IMR-90 (cell line): ENCODE results near the gene FAM219A. TPM values are rescaled to one million over a fixed set of nuclear protein-coding genes. Genes with fewer than 3 reads are reported as not detected.

Experiments used
- ATAC-seq: fragments of 200-7000 bp; cut with Tn5 transposase; 2 replicates; pipeline ENCODE4 v1.9.1; 2020; ENCODE audit warnings: low read depth, mild to moderate bottlenecking, moderate library complexity
- BruUV-seq: library from RNA; stranded (reverse); fragments of 400-500 nt; replicated peaks from 2 replicates; lab custom pipeline; 2021; lab: Mats Ljungman, UMichigan
- CTCF ChIA-PET: fragments of 300-600 bp; formaldehyde crosslinking; extraction: SDS; loops from one replicate; lab custom pipeline; 2021; ENCODE audit warnings: antibody characterized with exemption; lab: Yijun Ruan, JAX
- POLR2A ChIA-PET: fragments of 300-600 bp; sonication (Branson Sonifier 250); formaldehyde crosslinking; loops from one replicate; lab custom pipeline; 2022; ENCODE audit warnings: antibody characterized with exemption; ENCODE audit not compliant: unreplicated experiment; lab: Charles Lee
- DNase-seq: peaks from one replicate; pipeline ENCODE4 v3.0.0; 2013
- H2AFZ ChIP-seq: replicated peaks from 2 replicates; pipeline ENCODE3; 2013; ENCODE audit warnings: low read length, mild to moderate bottlenecking; ENCODE audit not compliant: poor library complexity
- H2AK5ac ChIP-seq: 2 replicates; pipeline ENCODE4 v1.6.1; 2013; ENCODE audit warnings: low read depth, low read length, inconsistent platforms
- H2AK9ac ChIP-seq: replicated peaks from 2 replicates; pipeline ENCODE3; 2013; ENCODE audit warnings: mild to moderate bottlenecking, low read depth, low read length, moderate library complexity; ENCODE audit not compliant: poor library complexity
- H2BK120ac ChIP-seq: 2 replicates; pipeline ENCODE4 v1.6.1; 2013; ENCODE audit warnings: low read depth, low read length, inconsistent platforms
- H2BK15ac ChIP-seq: 3 replicates; pipeline ENCODE4 v1.6.1; 2013; ENCODE audit warnings: low read depth, low read length, inconsistent platforms
- H2BK20ac ChIP-seq: 2 replicates; pipeline ENCODE4 v1.6.1; 2013; ENCODE audit warnings: low read depth, mild to moderate bottlenecking, inconsistent platforms, low read length, moderate library complexity
- H2BK5ac ChIP-seq: 2 replicates; pipeline ENCODE4 v1.6.1; 2013; ENCODE audit warnings: mild to moderate bottlenecking, low read depth, low read length, inconsistent platforms; ENCODE audit not compliant: poor library complexity, severe bottlenecking
- H3K14ac ChIP-seq: replicated peaks from 2 replicates; pipeline ENCODE4 v1.6.1; 2013; ENCODE audit warnings: low read depth, low read length, inconsistent platforms
- H3K18ac ChIP-seq: 2 replicates; pipeline ENCODE4 v1.6.1; 2013; ENCODE audit warnings: low read depth, low read length, control low read depth
- H3K23ac ChIP-seq: 2 replicates; pipeline ENCODE4 v1.6.1; 2013; ENCODE audit warnings: low read depth, low read length, inconsistent platforms
- H3K27ac ChIP-seq: 2 replicates; pipeline ENCODE4 v1.5.1; 2013; ENCODE audit warnings: mild to moderate bottlenecking, control low read depth, low read length; ENCODE audit not compliant: insufficient read depth
- H3K27me3 ChIP-seq: 2 replicates; pipeline ENCODE4 v1.6.1; 2013; ENCODE audit warnings: low read length; ENCODE audit not compliant: control insufficient read depth, insufficient read depth
- H3K36me3 ChIP-seq: 2 replicates; pipeline ENCODE4 v1.6.1; 2013; ENCODE audit warnings: low read length, mixed read lengths; ENCODE audit not compliant: control insufficient read depth, insufficient read depth
- H3K4ac ChIP-seq: 2 replicates; pipeline ENCODE4 v1.6.1; 2013; ENCODE audit warnings: low read depth, low read length, inconsistent platforms
- H3K4me1 ChIP-seq: 2 replicates; pipeline ENCODE4 v1.6.1; 2013; ENCODE audit warnings: low read length, mixed read lengths; ENCODE audit not compliant: control insufficient read depth, insufficient read depth
- H3K4me2 ChIP-seq: 2 replicates; pipeline ENCODE4 v1.6.1; 2013; ENCODE audit warnings: low read depth, mild to moderate bottlenecking, control low read depth, low read length, moderate library complexity
- H3K4me3 ChIP-seq: 2 replicates; pipeline ENCODE4 v1.5.1; 2013; ENCODE audit warnings: low read depth, mild to moderate bottlenecking, control low read depth, low read length, moderate library complexity; ENCODE audit not compliant: insufficient read depth
- H3K56ac ChIP-seq: 2 replicates; pipeline ENCODE4 v1.6.1; 2013; ENCODE audit warnings: low read length, inconsistent platforms; ENCODE audit not compliant: insufficient read depth; ENCODE audit errors: extremely low read depth
- H3K79me1 ChIP-seq, 2 experiments: 2 replicates each; pipeline ENCODE4 v1.6.1; 2013; ENCODE audit warnings: low read length in 2 of 2, inconsistent platforms in 1 of 2, low read depth in 1 of 2
- H3K9ac ChIP-seq: 2 replicates; pipeline ENCODE4 v1.6.1; 2013; ENCODE audit warnings: low read depth, low read length, control low read depth
- H3K9me1 ChIP-seq: 2 replicates; pipeline ENCODE4 v1.6.1; 2013; ENCODE audit warnings: low read length, inconsistent platforms; ENCODE audit not compliant: insufficient read depth
- H3K9me3 ChIP-seq: 2 replicates; pipeline ENCODE4 v1.6.1; 2013; ENCODE audit warnings: low read length; ENCODE audit not compliant: control insufficient read depth, insufficient read depth
- H4K20me1 ChIP-seq: 2 replicates; pipeline ENCODE4 v1.6.1; 2013; ENCODE audit warnings: low read length, inconsistent platforms; ENCODE audit not compliant: insufficient read depth
- H4K5ac ChIP-seq: 2 replicates; pipeline ENCODE4 v1.6.1; 2013; ENCODE audit warnings: mild to moderate bottlenecking, low read depth, low read length, control low read depth
- H4K8ac ChIP-seq, 2 experiments: 2 replicates each; pipeline ENCODE4 v1.6.1; 2013; ENCODE audit warnings: low read depth in 2 of 2, low read length in 2 of 2, control low read depth in 1 of 2, inconsistent platforms in 1 of 2
- H4K91ac ChIP-seq: 2 replicates; pipeline ENCODE4 v1.6.1; 2013; ENCODE audit warnings: low read depth, low read length, inconsistent platforms; ENCODE audit not compliant: insufficient read depth
- BHLHE40 ChIP-seq: fragments of 150-350 bp; IDR thresholded peaks from 2 replicates; pipeline ENCODE4 v1.6.1; 2016; ENCODE audit warnings: mild to moderate bottlenecking, low read depth, low read length
- CEBPB ChIP-seq: IDR thresholded peaks from 2 replicates; pipeline ENCODE4 v1.6.1; 2012; ENCODE audit warnings: low read depth, low read length, improper control_type of control experiment
- CHD1 ChIP-seq: IDR thresholded peaks from 2 replicates; pipeline ENCODE4 v1.6.1; 2012; ENCODE audit warnings: low read depth, low read length, improper control_type of control experiment
- CTCF ChIP-seq: conservative IDR thresholded peaks from 2 replicates; pipeline ENCODE4 v1.5.1; 2012; ENCODE audit warnings: mild to moderate bottlenecking, low read depth, low read length, improper control_type of control experiment
- FOS ChIP-seq: fragments of 150-350 bp; IDR thresholded peaks from 2 replicates; pipeline ENCODE4 v1.6.1; 2016; ENCODE audit warnings: low read depth, low read length
- MAFK ChIP-seq: IDR thresholded peaks from 2 replicates; pipeline ENCODE4 v1.6.1; 2012; ENCODE audit warnings: low read depth, low read length, improper control_type of control experiment
- MAZ ChIP-seq: IDR thresholded peaks from 2 replicates; pipeline ENCODE4 v1.6.1; 2012; ENCODE audit warnings: low read depth, mild to moderate bottlenecking, low read length, improper control_type of control experiment, moderate library complexity, borderline replicate concordance
- MXI1 ChIP-seq: IDR thresholded peaks from 2 replicates; pipeline ENCODE4 v1.6.1; 2012; ENCODE audit warnings: low read depth, mild to moderate bottlenecking, low read length, moderate library complexity, borderline replicate concordance
- NFE2L2 ChIP-seq: fragments of 150-350 bp; IDR thresholded peaks from 2 replicates; pipeline ENCODE4 v1.6.1; 2016; ENCODE audit warnings: low read depth, mild to moderate bottlenecking, low read length
- POLR2A ChIP-seq: IDR thresholded peaks from 2 replicates; pipeline ENCODE4 v1.6.1; 2012; ENCODE audit warnings: mild to moderate bottlenecking, low read depth, low read length
- RAD21 ChIP-seq: IDR thresholded peaks from 2 replicates; pipeline ENCODE4 v1.6.1; 2012; ENCODE audit warnings: low read length, improper control_type of control experiment
- RCOR1 ChIP-seq: IDR thresholded peaks from 2 replicates; pipeline ENCODE4 v1.6.1; 2012; ENCODE audit warnings: mild to moderate bottlenecking, low read length, improper control_type of control experiment; ENCODE audit not compliant: insufficient replicate concordance
- RFX5 ChIP-seq: IDR thresholded peaks from 2 replicates; pipeline ENCODE4 v1.8.0; 2012; ENCODE audit warnings: low read depth, mild to moderate bottlenecking, low read length, moderate library complexity
- SMC3 ChIP-seq: fragments of 150-350 bp; IDR thresholded peaks from 2 replicates; pipeline ENCODE4 v1.6.1; 2016; ENCODE audit warnings: low read depth, mild to moderate bottlenecking, antibody characterized with exemption, low read length, moderate library complexity
- WGBS, 2 experiments: methylation state at CpG; one replicate each; pipeline versions ENCODE4 v1.1.5 to v1.1.7; 2013; ENCODE audit warnings: missing lambda C conversion rate in 2 of 2; ENCODE audit not compliant: insufficient read length in 1 of 2; ENCODE audit errors: extremely low coverage in 2 of 2; 5-methylcytosine and 5-hydroxymethylcytosine counted together
- dilution Hi-C: fragments of 300-500 bp; cut with HindIII; formaldehyde crosslinking; loops from one replicate; pipeline ENCODE4 v1.14.3; 2018; ENCODE audit warnings: low sequenced_read_pairs; ENCODE audit not compliant: unreplicated experiment
- in situ Hi-C: fragments of 300-500 bp; cut with MboI; formaldehyde crosslinking; loops from 3 replicates; pipeline ENCODE4 v1.14.3; 2019; ENCODE audit warnings: low sequenced_read_pairs, inconsistent platforms, mixed read lengths
- intact Hi-C: fragments of 100-400 bp; cut with micrococcal nuclease; formaldehyde crosslinking; loops from 2 replicates; pipeline ENCODE4 v1.10.0; 2022
- polyA plus RNA-seq, 3 experiments: library from polyadenylated mRNA; depleted of rRNA; stranded (reverse); fragments of >200 nt; gene quantifications; 2 replicates each; pipeline ENCODE4 v1.2.3, GENCODE V29; 2012; ENCODE audit warnings: low replicate concordance in 1 of 3
- total RNA-seq: library from RNA; depleted of rRNA; stranded (reverse); fragments of >200 nt; gene quantifications from 2 replicates; pipeline ENCODE4 v1.2.3, GENCODE V29; 2012
- TF ChIP-seq, protein P1 (sequence below): fragments of 150-350 bp; IDR thresholded peaks from 2 replicates; pipeline ENCODE4 v1.6.1; 2017; ENCODE audit warnings: mild to moderate bottlenecking, antibody characterized with exemption, low read length, low read depth
- TF ChIP-seq, protein P2 (sequence below): fragments of 150-350 bp; IDR thresholded peaks from 2 replicates; pipeline ENCODE4 v1.6.1; 2016; ENCODE audit warnings: low read depth, mild to moderate bottlenecking, low read length, moderate library complexity, borderline replicate concordance

Gene FAM219A
- total and polyA plus RNA-seq, 2 of the 4 experiments (the other 2 are of a cell fraction): 4.8 to 20.8 TPM

GRCh38 chr9:34458959-34459340 lies 580 bp upstream of the FAM219A start:
- ATAC-seq (no peak), DNase-seq (no peak)
- Histone ChIP-seq H3K27me3 (peaks cover 8% of the 10 kb centered on the region), H3K18ac (no peak overlapping the region), H3K56ac (no peak overlapping the region), H2AFZ (peak overlapping the region; percentile 95), H4K20me1 (peaks cover 29% of the 10 kb centered on the region), H4K5ac (no peak overlapping the region), H2BK120ac (no peak overlapping the region), H3K4me1 (peaks cover 5% of the 10 kb centered on the region), H2BK20ac (no peak overlapping the region), H2BK5ac (no peak overlapping the region), H3K4me3 (peak overlapping the region; percentile 29), H3K9me1 (peaks cover 10% of the 10 kb centered on the region), H3K9me3 (no peaks in the 10 kb centered on the region), H3K14ac (0 out of 2 replicates have a peak overlapping the region, but pooled peaks have one; percentile 26), H3K4me2 (peak overlapping the region; percentile 86), H3K4ac (no peak overlapping the region), H3K23ac (no peak overlapping the region), H2AK9ac (no peak overlapping the region), H4K91ac (no peak overlapping the region), H2AK5ac (no peak overlapping the region; the same call in 1 of the 2 replicates), H2BK15ac (no peak overlapping the region), H3K79me1 (peaks cover 4 to 42% of the 10 kb centered on the region in 2 experiments; a peak in 3 of 4 replicates), H3K36me3 (no peaks in the 10 kb centered on the region), H4K8ac (peak overlapping the region in 1 of 2 experiments; percentile 62; a peak in 1 of 4 replicates), H3K9ac (no peak overlapping the region; the same call in 1 of the 2 replicates), H3K27ac (no peak overlapping the region)
- intact Hi-C loops: no loop called here
- CTCF ChIA-PET: no interaction called here
- no TSS peak for BruUV-seq
- TF ChIP-seq CTCF (no peak), RFX5 (no peak), MXI1 (no peak), SMC3 (no peak), MAZ (no peak), CHD1 (no peak), NFE2L2 (no peak), BHLHE40 (no peak), FOS (no peak), MAFK (no peak), CEBPB (no peak), RCOR1 (no peak), POLR2A (no peak), RAD21 (no peak)
- TF ChIP-seq, protein P1, sequence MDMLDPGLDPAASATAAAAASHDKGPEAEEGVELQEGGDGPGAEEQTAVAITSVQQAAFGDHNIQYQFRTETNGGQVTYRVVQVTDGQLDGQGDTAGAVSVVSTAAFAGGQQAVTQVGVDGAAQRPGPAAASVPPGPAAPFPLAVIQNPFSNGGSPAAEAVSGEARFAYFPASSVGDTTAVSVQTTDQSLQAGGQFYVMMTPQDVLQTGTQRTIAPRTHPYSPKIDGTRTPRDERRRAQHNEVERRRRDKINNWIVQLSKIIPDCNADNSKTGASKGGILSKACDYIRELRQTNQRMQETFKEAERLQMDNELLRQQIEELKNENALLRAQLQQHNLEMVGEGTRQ: no peak
- TF ChIP-seq, protein P2, sequence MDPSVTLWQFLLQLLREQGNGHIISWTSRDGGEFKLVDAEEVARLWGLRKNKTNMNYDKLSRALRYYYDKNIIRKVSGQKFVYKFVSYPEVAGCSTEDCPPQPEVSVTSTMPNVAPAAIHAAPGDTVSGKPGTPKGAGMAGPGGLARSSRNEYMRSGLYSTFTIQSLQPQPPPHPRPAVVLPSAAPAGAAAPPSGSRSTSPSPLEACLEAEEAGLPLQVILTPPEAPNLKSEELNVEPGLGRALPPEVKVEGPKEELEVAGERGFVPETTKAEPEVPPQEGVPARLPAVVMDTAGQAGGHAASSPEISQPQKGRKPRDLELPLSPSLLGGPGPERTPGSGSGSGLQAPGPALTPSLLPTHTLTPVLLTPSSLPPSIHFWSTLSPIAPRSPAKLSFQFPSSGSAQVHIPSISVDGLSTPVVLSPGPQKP: no peak
- WGBS, 2 experiments: 18 to 100% methylated on average over 1 to 11 of the region's 11 CpGs
- POLR2A ChIA-PET: no interaction called here
- in situ Hi-C loops: no loop called here
- dilution Hi-C loops: no loop called here
